ENCODE data around the gene SLC16A2.

GRCh38 chrX:74529311-74529710 lies 108.0 kb downstream of the SLC16A2 start:
- no peak for TF ChIP-seq EZH2 (IDR thresholded peaks at IDR 0.05; ENCODE audit: borderline replicate concordance, low read length)
- TF ChIP-seq CTCF (conservative IDR thresholded peaks at IDR 0.05 in 1 of 2, IDR thresholded peaks at IDR 0.05 in 1 of 2; ENCODE audit: extremely low read depth in 1 of 2, insufficient read depth in 1 of 2, low read depth in 1 of 2, low read length in 2 of 2): no peak

Data from mammary epithelial cell (primary cell).